ENCODE measurements around the gene INTS2.
"Not testable (repeated sequence)": the region's sequence is repeated elsewhere in the genome, so short reads cannot be mapped to it uniquely, and the experiment has no call there.

INTS2 gene

GRCh38 chr17:61848247-61848646, 79.5 kb downstream of the INTS2 start:
- DNase-seq: no peak

DNA sequence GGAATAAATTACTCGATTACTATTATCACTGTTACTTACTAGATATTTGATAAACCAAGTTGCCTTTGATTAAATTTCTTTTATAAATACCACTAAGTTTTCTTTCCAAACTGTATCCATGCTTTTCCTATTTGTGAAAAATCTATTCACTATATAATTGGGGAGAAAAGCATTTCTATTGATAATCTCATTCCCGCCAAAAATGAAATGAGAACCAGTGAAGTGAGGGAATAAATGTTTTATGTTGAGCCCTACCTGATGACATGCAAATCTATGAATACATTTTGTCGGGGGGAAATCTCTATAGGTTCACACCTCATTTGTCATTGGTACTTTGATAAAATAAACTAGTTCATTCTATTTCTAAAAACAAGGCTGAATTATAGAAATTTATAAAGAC, 80.1 kb downstream of the INTS2 start:
- no peak for DNase-seq

DNA sequence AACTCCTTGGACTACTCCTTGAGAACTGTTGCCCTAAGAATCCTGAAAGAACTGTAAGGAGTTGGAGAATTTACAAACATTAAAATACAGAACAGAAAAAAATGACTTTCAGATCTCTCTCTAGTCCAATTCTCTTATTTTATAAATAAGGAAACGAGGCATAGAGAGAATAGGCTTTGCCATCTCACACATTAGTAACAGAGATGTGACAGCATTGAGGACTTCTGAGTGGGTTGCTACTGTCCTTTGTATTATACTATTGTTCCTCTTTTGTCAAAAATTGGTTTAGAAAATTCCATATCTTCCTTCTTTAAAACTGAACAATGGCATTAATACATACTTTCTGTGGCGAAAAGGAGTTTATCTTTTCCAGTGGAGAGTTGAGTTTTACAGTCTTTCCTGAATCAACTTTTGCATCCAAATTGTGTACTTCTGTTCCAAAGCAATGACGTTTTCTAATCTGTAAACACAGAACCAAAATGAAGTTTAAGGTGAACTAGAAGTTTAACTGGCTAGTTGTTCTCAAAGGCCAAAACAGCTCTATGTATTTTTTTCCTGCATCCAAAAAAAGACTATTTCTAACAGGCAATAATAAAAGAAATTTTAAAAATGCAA, 80.9 kb downstream of the INTS2 start:
- DNase-seq: peak; percentile 57

DNA sequence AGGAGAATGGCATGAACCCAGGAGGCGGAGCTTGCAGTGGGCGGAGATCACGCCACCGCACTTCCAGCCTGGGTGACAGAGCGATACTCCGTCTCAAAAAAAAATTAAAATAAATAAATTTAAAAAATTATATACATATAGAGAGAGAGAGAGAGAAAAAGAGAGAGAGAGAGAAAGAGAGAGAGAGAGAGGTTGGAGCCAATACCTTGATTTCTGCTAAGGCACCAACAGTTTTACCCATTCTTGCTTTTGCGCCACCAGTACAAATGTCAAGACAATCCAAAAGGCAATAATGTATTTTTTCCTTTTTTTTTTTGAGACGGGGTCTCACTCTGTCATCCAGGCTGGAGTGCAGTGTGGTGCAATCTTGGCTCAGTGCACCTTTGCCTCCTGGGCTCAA, 81.7 kb downstream of the INTS2 start:
- DNase-seq: no peak

- no peak for DNase-seq
These were observed 84.3 kb downstream of the INTS2 start for GRCh38 chr17:61843435-61843834.

GRCh38 chr17:61842899-61843298, 84.9 kb downstream of the INTS2 start:
- no peak for DNase-seq

- no peak for DNase-seq
These were observed 88.4 kb downstream of the INTS2 start for GRCh38 chr17:61839300-61839786.

- peak; percentile 61 for DNase-seq
These were observed 90.4 kb downstream of the INTS2 start for GRCh38 chr17:61837175-61838051.

GRCh38 chr17:61836266-61837174, 91.3 kb downstream of the INTS2 start:
- DNase-seq: no peak

DNA sequence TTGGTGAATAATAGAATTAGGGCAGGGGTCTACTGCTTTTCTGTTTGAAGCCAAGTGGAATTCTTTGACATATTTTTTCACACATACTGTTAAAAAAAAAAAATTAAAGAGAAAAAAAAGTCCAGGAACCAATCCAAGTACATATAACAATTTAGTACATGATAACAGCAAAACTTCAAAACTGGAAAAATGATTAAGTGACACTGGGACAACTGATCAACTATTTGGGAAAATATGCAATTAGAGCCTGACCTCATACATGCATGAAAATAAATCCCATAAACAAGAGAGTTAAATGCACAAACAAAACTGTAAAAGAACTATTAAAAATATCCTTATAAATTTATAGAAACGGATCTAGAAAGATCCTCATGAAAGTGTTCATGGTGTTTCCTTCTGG, 92.2 kb downstream of the INTS2 start:
- no peak for DNase-seq

DNA sequence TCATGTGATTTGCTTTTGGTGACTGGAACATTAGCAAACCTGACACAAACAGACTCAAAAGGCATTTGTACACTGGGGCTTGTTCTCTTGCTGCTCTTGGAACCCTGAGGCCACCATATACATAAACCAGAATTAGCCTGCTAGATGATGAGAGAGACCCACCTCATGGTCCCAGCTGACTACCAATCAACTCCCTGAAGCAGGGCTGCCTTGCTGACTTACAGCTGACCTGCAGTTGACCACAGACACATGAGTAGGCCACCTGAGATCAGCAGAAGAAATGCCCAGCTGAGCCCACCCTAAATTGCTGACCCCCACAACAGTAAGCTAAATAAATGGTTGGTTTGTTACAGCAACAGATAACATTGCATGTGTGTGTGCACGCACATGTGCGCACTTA, 93.2 kb downstream of the INTS2 start:
- DNase-seq: no peak

DNA sequence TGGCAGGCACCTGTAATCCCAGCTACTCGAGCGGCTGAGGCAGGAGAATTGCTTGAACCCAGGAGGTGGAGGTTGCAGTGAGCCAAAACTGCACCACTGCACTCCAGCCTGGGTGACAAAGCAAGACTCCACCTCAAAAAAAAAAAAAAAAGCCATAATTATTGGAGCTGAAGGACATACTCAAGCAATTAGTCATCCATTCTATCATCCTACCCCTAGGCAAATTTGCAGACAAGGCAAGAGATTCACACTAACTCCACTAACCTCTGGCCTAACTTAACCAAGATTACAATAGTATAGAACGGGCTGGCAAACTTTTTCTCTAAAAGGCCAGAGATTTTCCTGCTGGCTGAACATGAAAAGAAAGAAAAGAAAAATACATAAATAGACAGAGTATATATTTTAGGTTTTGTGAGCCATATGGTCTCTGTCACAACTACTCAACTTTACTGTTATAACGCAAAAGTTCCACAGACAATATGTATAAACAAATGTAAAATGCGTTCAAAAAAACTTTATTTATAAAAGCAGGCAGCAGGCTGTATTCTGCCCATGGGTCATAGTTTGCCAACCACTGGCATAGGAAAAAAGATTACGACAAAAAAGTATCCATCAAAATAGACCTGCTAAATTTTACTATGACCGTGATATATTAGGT, 94.1 kb downstream of the INTS2 start:
- no peak for DNase-seq

DNA sequence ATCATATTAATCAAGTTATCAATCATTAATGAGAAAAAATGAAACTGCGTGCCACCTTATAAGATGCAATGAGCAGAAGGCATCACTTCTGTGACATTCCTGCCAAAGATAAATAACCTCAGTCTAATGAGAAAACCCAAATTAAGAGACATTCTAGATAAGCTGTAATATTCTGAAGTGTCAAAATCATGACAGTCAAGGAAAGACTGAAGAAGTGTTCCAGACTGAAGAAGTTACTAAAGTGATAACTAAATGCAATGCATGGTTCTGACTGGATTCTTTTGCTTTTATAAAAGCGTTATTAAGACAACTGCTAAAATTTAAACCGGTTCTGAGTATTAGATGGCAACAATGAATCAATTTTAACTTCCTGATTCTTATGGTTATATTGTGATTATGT, 95.3 kb downstream of the INTS2 start:
- no peak for DNase-seq

DNA sequence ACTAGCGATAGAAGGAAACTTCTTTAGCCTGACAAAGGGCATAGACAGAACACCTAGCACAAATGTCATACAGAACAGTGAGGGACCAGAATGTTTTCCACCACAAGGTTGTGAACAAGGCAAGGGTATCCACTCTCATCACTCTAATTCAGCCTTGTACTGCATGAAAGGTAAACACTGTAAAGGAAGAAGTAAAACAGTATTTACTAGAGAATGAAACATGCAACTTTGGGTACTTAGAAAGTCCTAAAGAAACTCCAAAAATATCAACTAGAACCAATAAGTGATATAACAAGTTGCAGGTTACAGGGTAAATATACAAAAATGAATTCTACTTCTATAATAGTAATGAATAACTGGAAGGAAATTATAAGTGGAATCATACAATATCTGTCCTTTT, 96.7 kb downstream of the INTS2 start:
- no peak for DNase-seq

DNA sequence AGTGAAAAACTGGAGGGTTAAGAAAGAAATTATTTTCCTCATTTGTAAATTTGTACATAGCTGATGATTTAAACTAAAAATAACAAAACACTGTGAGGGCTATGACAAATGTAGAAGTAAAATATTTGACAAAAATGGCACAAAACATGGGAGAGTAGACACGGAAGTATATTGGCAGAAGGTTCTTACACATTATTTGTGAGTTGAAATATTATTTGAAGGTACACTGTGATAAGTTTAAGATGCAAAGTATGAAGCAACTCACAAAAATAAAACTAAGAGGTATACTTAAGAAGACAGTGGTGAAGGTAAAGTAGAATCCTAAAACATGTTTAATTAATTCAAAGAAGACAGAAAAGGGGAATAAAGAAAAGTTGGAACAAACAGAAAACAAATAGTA, 99.1 kb downstream of the INTS2 start:
- no peak for DNase-seq

DNA sequence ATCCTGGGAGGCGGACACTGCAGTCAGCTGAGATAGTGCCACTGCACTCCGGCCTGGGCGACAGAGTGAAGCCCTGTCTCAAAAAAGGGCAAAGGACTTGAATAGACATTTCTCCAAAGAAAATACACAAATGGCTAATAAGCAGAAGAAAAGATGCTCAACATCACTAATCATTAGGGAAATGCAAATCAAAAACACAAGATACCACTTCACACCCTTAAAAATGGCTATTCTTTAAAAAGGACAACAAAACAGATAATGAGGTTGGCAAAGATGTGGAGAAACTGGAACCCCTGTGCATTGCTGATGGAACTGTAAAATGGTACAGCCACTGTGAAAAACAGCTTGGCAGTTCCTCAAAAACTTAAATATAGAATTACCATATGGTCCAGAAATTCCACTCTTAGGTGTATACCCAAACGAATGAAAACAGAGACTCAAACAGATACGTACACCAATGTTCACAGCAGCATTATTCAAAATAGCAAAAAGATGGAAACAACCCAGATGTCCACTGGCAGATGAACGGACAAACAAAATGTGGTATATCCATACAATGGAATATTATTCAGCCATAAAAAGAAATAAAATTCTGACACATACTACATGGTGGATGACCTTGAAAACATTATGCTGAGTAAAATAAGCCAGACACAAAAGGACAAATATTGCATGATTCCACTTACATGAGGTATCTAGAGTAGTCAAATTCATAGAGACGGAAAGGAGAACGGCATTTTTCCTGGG, 100.0 kb downstream of the INTS2 start:
- no peak for DNase-seq

DNA sequence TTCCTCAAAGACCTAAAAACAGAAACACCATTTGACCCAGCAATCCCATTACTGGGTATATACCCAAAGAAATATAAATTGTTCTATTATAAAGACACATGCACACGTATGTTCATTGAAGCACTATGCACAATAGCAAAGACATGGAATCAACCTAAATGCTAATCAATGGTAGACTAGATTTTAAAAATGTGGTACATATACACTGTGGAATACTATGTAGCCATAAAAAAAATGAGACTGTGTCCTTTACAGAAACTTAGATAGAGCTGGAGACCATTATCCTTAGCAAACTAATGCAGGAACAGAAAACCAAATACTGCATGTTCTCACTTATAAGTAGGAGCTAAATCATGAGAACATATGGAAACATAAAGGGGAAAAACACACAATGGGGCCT, 100.9 kb downstream of the INTS2 start:
- DNase-seq: not testable (repeated sequence)

- DNase-seq: not testable (repeated sequence)
These were observed 101.6 kb downstream of the INTS2 start for GRCh38 chr17:61826198-61826597.

DNA sequence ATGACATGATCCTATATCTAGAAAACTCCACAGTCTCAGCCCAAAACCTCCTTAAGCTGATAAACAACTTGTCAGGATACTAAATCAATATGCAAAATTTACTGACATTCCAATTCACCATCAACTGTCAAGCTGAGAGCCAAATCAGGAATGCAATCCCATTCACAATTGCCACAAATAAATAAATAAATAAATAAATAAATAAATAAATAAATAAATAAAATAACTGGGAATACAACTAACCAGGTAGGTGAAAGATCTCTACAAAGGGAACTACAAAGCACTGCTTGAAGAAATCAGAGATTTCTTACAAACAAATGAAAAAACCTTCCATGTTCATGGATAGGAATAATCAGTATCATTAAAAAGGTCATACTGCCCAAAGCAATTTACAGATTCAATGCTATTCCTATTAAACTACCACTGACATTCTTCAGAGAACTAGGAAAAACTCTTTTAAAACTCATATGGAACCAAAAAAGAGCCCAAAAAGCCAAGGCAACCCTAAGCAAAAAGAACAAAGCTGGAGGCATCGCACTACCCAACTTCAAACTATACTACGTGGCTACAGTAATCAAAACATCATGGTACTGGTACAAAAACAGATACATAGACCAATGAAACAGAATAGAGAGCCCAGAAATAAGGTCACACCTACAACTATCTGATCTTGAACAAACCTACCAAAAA, 102.2 kb downstream of the INTS2 start:
- DNase-seq: no peak

- no peak for DNase-seq
These were observed 105.2 kb downstream of the INTS2 start for GRCh38 chr17:61822326-61823285.
